NK-92 treated with Interleukin-12 subunit alpha and Interleukin-12 subunit beta, amount 100 ng/mL, for 24 hours (cell line): Measurements from ENCODE around the gene CAPN11.
"Not testable (repeated sequence)": the region's sequence is repeated elsewhere in the genome, so short reads cannot be mapped to it uniquely, and the experiment has no call there.

Experiments used
- DNase-seq: peaks from one replicate; lab custom pipeline; 2025; lab: John Stamatoyannopoulos, UW

Gene CAPN11

GRCh38 chr6:44131892-44132291 is 26.7 kb upstream of the CAPN11 start:
- DNase-seq = no peak

GRCh38 chr6:44132476-44132875 is 26.1 kb upstream of the CAPN11 start:
- DNase-seq = no peak

DNA sequence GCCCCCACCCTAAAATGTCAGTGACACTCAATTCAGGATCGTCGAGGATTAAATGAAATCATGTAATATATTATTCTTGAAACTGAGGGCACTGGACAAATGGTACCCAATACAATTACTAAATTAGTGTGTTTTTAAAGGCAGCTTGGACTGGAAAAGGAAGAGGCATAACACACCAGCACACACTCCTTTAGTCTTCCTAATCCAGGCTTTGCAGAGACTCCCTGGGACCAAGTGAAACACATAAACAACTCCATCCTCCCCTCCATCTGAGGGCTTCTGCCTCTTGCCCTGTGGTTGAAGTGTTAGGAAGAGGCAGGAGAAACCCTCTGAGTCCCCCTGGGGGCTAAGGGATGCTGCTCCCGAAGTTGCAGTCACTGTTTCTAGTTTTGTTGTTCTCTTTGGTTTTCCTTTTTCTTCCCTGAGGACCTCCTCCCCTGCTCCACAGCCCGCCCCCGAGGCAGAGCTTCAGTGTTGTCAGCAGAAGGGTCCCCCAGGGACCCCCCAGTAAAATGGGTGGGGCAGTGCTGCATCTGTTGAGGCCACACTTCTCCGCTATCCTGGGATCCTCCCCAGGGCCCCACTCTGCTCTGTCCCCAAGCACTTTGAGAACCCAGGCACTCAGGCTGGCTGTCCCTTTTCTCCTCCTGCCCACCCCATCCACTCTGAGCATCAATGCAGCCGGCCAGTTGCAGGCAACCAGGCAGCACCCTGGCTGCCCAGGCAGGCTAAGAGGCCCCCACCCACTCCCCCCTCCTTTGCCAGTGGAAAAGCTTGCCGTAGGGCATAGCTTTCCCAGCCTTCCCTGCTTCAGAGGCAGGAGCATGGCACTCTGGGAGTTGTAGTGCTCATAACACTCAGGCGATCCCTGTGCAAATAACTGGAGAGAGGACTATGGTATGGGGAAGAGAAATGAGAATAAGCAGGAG is 25.4 kb upstream of the CAPN11 start:
- no peak for DNase-seq

GRCh38 chr6:44133981-44134711 is 24.5 kb upstream of the CAPN11 start:
- no peak for DNase-seq

- DNase-seq = no peak
These were observed 23.4 kb upstream of the CAPN11 start for GRCh38 chr6:44135173-44135758.

GRCh38 chr6:44135875-44136274 is 22.7 kb upstream of the CAPN11 start:
- DNase-seq = no peak

- no peak for DNase-seq
These were observed 19.8 kb upstream of the CAPN11 start for GRCh38 chr6:44138717-44139350.

- DNase-seq = no peak
These were observed 19.3 kb upstream of the CAPN11 start for GRCh38 chr6:44139351-44139743.

- no peak for DNase-seq
These were observed 15.8 kb upstream of the CAPN11 start for GRCh38 chr6:44142835-44143234.

GRCh38 chr6:44143731-44144130 is 14.9 kb upstream of the CAPN11 start:
- no peak for DNase-seq

GRCh38 chr6:44144536-44144935 is 14.1 kb upstream of the CAPN11 start:
- not testable (repeated sequence) for DNase-seq

- DNase-seq = no peak
These were observed 12.8 kb upstream of the CAPN11 start for GRCh38 chr6:44145839-44146238.

DNA sequence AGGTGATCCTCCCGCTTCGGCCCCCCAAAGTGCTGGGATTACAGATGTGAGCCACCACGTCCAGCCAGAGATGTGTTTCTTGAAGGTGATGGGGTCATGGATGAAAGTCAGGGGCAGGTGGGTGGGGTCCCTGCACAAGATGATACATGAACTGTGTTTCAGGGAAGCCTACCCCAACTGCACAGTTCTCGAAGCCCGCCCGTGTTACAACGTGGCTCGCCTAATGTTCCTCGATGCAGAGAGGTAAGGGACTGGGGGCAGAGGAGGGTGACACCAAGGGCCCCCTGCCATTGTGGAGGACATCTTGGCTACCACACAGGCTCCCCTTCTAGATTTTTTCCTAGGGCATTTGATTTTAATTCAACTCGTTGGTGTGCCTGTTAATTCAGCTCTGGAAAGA is 11.9 kb upstream of the CAPN11 start:
- no peak for DNase-seq

DNA sequence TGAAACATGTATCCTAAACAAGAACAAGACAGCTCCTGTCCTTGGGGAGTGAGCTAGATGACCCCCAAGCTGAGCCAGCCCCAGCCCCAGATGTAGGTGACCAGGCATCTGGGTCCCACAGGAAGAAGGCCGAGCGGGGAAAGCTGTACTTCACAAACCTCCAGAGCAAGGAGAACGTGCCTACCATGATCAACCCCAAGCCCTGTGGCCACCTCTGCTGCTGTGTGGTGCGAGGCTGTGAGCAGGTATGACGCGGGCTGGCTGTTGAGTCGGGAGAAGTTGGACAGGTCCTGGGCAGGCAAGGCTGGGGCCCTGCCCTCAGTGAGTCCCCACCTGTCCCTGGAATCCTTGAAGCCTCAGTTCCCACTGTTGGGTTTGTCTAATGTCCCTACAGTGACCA is 11.4 kb upstream of the CAPN11 start:
- DNase-seq = no peak

DNA sequence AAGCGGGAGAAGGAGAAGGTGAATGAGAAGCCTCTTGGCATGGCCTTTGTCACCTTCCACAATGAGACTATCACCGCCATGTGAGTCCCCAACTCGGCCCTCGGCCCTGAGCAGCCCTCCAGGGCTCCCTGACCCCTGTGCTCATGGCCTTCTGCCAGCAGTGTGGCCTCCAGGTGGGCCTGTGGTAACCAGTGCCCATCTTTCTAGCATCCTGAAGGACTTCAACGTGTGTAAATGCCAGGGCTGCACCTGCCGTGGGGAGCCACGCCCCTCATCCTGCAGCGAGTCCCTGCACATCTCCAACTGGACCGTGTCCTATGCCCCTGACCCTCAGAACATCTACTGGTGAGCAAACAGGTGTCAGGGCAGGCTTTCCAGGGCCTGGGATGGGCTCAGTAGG is 10.3 kb upstream of the CAPN11 start:
- DNase-seq = no peak

GRCh38 chr6:44149369-44150012 is 9.1 kb upstream of the CAPN11 start:
- DNase-seq = no peak

DNA sequence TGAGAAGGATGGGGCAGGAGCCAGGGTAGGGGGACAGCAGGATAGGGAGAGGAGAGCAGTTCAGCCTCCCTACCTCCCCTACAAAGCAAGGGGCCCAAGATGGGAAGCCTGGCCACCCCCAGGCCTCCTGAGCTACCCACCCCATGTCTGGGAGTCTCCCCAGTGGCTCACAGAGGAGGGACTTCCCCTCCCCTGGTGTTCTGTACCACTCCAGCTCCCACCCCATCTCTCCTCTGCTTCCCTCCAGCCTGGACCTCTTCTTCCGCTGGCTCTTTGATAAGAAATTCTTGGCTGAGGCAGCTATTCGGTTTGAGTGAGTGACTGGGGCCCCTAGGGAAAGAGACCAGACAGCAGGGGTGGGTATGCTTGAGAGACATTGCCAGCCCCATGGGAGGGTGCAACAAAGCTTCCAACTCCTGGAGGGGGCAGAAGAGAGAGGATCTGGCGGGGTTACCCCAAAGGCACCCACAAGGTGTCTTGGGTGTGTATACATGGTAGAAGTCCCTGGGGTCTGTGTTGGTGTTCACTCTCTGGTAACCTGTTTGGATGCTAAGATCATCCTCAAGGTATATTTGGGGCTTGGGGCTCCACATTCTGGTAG is 8.2 kb upstream of the CAPN11 start:
- no peak for DNase-seq

DNA sequence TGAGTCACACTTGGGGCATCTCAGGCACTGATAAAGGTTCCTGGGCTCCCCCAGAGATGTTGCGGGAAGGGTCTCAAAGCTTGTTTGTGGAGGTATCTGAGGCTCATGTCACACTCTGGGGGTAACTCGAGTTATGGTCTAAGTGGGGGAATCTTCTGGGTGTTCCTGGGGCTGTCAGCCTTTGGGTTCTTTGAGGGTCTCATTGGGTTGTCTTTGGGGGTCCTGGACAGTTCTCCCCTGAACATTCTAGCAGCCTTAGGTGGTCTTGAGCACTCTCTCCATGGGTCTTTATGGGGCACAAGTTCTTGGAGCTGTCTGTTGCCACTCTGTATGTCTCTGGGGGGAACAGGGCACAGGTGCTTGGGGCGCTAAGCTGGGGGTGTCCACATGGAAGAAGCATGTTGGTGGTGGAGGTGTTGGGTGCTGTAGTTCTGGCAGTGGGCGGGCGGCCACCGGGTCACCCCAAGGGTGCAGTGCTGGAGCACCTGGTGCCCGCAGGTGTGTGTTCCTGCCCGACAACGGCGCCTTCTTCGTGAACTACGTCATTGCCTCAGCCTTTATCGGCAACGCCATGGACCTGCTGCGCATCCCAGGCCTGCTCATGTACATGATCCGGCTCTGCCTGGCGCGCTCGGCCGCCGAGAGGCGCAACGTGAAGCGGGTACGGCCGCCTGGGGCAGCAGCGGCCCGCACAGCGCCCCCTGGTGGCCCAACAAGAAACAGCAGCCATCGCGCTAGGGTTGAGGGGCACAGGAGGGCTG is 7.1 kb upstream of the CAPN11 start:
- peak; percentile 33 for DNase-seq

GRCh38 chr6:44152109-44152461 is 6.5 kb upstream of the CAPN11 start:
- no peak for DNase-seq

- no peak for DNase-seq
These were observed 6.1 kb upstream of the CAPN11 start for GRCh38 chr6:44152533-44152932.

DNA sequence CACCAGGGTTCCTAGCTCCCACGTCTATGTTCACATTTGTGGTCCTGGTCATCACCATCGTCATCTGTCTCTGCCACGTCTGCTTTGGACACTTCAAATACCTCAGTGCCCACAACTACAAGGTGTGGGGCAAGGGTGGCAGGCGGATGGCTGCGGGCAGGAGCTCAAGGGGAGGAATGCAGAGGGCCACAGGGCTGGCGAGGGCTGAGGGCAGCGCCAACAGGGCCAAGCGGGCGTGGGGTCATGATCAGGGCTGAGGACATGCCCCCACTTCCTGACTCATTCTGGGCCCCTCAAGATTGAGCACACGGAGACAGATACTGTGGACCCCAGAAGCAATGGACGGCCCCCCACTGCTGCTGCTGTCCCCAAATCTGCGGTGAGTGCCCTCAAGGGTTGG is 4.6 kb upstream of the CAPN11 start:
- DNase-seq = no peak
